Peyer's patch (tissue), 4 donors: ENCODE results near the gene KCNN1.
"Not testable (repeated sequence)": the region's sequence is repeated elsewhere in the genome, so short reads cannot be mapped to it uniquely, and the experiment has no call there.

Source experiments
- POLR2A ChIP-seq, 2 donors: fragments of 450-650 bp; IDR thresholded peaks; one replicate each; pipeline ENCODE4 v1.5.1; 2017; ENCODE audit warnings: antibody characterized with exemption in 2 of 2, mild to moderate bottlenecking in 2 of 2, moderate library complexity in 2 of 2
- TF ChIP-seq, protein P1 (sequence below), 6 experiments: fragments of 450-650 bp in 4 of 6; fragments of 200-600 bp in 2 of 6; sonication (generic) in 1 of 6; IDR thresholded peaks; one replicate each; pipeline ENCODE4 v1.5.1; 2017 to 2019; ENCODE audit warnings: antibody characterized with exemption in 6 of 6, mild to moderate bottlenecking in 3 of 6, moderate library complexity in 1 of 6

GRCh38 chr19:17919122-17919521 is 47.8 kb upstream of the KCNN1 start:
- TF ChIP-seq, protein P1, sequence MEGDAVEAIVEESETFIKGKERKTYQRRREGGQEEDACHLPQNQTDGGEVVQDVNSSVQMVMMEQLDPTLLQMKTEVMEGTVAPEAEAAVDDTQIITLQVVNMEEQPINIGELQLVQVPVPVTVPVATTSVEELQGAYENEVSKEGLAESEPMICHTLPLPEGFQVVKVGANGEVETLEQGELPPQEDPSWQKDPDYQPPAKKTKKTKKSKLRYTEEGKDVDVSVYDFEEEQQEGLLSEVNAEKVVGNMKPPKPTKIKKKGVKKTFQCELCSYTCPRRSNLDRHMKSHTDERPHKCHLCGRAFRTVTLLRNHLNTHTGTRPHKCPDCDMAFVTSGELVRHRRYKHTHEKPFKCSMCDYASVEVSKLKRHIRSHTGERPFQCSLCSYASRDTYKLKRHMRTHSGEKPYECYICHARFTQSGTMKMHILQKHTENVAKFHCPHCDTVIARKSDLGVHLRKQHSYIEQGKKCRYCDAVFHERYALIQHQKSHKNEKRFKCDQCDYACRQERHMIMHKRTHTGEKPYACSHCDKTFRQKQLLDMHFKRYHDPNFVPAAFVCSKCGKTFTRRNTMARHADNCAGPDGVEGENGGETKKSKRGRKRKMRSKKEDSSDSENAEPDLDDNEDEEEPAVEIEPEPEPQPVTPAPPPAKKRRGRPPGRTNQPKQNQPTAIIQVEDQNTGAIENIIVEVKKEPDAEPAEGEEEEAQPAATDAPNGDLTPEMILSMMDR (IDR thresholded peaks at IDR 0.05) = not testable (repeated sequence)
- TF ChIP-seq POLR2A (IDR thresholded peaks at IDR 0.05) = not testable (repeated sequence)
